NCI-H187 treated with DMSO at 0.1 percent for 48 hours (cell line): ENCODE measurements around the gene ADAMTSL3.

Experiments used
- DNase-seq: peaks from one replicate; lab custom pipeline; 2025; lab: John Stamatoyannopoulos, UW

ADAMTSL3 gene

GRCh38 chr15:83980637-83981036 is 326.7 kb downstream of the ADAMTSL3 start:
- no peak for DNase-seq

DNA sequence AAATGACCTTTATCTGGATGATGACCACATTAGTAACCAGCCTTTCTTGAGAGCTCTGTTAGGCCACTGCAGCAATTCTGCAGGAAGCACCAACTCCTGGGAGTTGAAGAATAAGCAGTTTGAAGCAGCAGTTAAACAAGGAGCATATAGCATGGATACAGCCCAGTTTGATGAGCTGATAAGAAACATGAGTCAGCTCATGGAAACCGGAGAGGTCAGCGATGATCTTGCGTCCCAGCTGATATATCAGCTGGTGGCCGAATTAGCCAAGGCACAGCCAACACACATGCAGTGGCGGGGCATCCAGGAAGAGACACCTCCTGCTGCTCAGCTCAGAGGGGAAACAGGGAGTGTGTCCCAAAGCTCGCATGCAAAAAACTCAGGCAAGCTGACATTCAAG is 328.8 kb downstream of the ADAMTSL3 start:
- DNase-seq: no peak

DNA sequence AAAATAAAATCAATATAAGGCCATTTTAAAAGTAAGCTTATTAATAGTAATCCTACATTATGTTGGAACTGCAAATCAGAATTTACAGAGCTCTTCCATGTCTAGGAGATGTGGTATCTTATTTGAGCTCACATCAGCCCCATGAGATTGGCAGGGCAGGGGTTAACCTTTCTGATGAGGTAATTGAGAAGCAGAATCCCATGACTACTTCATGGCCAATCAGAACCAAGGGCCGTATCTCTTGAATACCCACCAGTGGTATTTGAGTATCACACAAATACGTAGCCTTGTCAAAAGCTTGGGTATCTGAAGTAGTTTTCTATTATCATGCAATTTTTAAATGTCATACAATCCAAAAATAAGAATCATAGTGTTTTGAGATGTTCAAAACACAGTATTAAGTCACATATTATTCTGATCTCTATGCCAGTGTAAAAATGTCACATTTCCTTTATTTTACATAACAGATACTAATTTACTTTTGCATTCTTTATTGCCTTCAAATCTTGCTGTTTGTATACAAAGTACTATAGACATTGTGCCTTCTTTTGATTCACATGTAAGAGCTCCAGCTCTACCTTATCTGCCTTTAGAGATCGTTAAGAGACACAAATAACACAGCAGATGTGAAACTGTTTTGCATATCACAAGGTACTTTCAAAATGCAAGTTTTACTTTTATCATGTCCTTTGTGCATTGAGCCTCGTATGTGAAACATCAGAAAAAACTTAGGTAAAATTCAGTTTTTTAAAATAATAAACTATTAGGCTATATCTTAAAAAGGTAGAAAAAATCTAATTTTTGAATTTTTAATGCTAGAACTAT is 329.9 kb downstream of the ADAMTSL3 start:
- no peak for DNase-seq

- DNase-seq: no peak
Observed at GRCh38 chr15:83984601-83985000, 330.7 kb downstream of the ADAMTSL3 start.

DNA sequence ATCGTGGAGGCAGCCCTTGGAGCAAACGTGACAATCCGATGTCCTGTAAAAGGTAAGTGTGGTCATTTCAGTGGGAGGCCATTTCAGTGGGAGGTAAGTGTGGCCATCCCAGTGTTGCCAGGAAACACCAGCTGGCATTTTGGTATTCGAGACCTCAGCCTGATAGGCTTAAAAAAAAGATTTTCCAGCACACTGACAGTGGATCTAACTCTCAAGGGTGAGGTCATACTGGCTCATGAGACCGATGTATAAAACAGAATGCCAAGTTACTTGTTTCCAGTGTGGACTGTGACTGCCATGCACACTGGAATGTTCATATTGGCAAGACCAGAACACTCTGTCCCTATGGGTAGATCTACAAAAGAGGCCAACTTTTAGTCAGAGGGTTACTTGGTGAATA is 337.2 kb downstream of the ADAMTSL3 start:
- DNase-seq: no peak

- no peak for DNase-seq
Observed at GRCh38 chr15:83992324-83993031, 338.6 kb downstream of the ADAMTSL3 start.

DNA sequence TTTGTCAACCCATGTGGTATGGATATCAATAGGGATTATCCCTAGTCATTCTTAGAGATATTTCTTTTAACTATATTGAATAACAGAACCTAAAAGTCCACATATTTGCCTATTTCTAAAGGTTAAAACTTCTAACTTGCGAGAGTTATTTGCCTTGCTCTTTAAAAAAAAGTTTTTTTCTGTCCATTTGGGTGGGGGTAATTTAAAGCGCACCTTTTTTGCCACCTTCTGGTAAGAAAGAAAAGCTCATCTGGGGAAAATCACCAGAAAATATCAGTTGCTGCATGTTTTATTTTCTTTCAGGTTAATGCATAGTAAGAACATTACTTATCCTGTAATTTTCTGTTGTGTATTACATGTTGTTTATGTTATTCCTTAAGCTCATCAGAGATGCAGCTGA is 339.7 kb downstream of the ADAMTSL3 start:
- no peak for DNase-seq

DNA sequence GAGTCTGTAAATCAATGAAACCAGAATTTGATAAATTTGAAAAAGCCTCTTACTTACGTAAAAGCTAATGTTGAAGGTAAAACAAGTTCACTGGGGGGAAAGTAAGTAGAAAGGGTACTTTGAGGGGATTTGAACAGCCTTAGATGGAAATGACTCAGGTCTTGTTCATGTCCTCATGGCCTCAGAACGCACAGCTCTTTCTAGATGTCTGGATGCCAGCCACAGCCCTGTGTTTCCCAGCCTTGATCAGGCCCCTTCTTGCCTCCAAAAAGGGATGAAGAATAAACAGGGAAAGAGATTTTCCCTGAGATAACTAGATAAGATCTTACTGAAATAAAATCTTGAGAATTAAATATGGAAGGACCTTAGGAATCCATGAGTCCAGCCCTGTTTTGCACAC is 344.6 kb downstream of the ADAMTSL3 start:
- DNase-seq: no peak

- no peak for DNase-seq
Observed at GRCh38 chr15:83999396-84000135, 345.6 kb downstream of the ADAMTSL3 start.

GRCh38 chr15:84001037-84001436 is 347.1 kb downstream of the ADAMTSL3 start:
- DNase-seq: no peak

DNA sequence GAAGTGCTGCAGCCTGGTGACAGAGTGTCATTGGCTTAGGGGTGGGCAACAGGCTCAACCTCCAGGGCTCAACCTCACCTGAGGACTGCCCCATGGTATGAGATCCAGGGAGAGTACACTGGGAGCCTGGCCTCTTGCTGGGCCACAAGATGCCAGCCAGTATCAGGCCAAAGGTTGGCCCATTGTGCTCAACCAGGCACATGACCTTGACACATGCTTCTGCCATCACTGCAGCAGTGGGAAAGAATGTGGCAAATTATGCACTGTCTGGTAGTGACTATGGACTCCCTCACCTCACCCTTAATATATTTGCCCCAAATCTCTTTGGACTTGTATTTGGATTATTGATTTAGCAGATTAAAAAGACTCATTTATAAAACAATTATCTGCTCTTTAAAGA is 347.7 kb downstream of the ADAMTSL3 start:
- DNase-seq: no peak

GRCh38 chr15:84003791-84004503 is 350.0 kb downstream of the ADAMTSL3 start:
- DNase-seq: no peak

DNA sequence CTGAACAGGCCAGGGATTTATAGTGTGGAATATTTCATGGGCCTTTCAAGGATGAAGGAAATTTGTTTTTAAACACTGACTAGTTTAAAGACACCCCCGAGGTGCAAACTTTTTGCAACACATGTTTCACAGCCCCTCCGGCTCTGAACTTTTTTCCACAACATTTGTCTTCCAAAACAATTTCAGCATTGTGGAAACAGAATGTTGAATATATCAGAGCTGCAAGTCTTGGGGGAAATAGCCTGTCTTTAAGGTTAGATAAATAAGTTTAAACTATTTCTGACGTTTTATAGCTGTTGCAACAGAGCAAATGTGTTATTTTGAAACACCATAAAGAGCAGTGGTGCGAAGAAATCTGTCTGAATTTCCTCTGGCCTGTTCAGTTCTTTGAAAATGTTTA is 352.5 kb downstream of the ADAMTSL3 start:
- DNase-seq: no peak

GRCh38 chr15:84009616-84010015 is 355.7 kb downstream of the ADAMTSL3 start:
- DNase-seq: no peak

DNA sequence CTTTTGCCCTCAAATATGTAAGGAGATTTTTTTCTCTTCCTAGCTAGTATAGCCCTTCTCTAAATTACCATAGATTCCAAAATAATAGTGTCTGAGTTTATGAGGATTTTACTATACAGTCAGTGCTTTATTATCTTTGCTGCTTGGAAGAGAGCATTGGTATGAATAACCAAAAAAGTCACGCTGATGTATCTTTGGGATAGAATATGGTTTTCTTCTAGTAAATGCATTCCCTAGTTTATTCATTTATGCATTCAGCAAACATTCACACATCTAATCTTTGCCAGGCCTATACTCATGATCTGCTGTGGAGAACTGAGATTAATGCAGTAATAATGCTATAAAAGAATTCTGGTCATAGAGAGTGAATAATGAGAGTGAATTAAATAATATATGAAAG is 356.3 kb downstream of the ADAMTSL3 start:
- no peak for DNase-seq

GRCh38 chr15:84016371-84016770 is 362.4 kb downstream of the ADAMTSL3 start:
- no peak for DNase-seq

DNA sequence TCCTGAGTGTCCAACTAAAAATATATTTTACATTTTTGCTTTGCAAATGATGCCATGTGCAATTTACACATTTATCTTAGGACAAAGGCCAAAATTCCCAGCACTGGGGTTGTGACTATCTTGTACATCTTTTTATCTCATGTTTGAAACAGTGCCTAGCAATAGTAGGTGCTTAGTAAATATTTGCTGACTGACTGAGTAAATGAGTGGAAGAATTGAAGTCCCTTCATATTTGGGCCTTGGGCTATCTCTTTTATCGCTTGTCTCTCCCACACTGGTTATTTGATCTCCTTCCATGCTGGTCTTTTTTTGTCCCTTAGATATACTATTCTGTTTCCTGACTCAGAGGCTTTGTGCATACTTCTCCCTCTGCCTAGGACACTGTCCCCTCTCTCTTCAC is 368.6 kb downstream of the ADAMTSL3 start:
- DNase-seq: no peak

DNA sequence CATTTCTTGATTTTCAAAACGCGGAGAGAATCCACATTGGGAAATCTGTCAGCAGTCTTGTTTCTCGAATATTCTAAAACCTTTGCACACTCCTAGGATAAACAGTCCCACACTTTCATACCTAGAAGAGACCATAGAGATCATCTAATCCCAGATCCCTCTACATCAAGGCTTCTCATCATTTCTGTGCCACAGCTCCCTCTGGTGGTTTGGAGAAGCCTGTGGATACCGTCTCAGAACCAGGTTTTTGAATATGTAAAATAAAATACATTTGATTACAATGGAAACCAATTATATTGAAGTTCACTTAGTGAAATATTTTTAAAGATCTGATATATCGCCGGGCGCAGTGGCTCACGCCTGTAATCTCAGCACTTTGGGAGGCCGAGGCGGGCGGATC is 369.7 kb downstream of the ADAMTSL3 start:
- DNase-seq: no peak

DNA sequence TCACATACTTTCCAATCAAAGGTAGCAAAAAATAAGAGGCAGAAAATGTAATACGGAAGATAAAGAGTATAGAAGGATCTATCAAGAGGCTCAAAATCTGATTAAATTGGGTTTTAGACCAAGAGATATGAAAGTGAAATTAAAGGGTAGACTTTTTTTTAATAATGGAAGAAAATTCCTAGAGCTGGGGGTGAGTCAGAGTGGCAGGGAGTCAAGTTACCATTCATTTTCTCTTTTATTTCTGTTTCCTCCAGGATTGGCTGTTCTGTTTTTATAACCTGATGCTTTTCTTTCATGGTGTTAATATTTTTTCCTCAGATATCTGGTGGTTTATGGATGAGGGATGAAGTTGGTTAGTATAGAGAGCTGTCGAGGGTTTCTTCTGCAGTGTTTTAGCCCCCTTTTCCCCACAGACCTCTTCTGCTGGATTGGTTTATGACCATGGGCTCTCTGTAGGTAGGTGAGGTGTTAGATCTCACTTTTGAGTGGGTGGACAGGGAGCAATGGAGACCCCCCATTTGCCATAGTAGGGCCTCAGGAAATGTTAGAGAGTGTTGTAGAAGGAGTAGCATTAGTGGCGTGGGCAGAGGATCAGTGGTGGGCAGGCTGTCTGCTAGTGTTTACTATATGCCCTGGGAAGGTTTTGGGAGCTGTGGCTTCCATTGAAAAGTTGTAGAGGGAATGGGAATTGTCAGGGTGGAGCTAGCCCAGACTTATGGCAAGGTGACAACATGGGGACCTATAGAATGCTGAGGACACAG is 380.1 kb downstream of the ADAMTSL3 start:
- no peak for DNase-seq

DNA sequence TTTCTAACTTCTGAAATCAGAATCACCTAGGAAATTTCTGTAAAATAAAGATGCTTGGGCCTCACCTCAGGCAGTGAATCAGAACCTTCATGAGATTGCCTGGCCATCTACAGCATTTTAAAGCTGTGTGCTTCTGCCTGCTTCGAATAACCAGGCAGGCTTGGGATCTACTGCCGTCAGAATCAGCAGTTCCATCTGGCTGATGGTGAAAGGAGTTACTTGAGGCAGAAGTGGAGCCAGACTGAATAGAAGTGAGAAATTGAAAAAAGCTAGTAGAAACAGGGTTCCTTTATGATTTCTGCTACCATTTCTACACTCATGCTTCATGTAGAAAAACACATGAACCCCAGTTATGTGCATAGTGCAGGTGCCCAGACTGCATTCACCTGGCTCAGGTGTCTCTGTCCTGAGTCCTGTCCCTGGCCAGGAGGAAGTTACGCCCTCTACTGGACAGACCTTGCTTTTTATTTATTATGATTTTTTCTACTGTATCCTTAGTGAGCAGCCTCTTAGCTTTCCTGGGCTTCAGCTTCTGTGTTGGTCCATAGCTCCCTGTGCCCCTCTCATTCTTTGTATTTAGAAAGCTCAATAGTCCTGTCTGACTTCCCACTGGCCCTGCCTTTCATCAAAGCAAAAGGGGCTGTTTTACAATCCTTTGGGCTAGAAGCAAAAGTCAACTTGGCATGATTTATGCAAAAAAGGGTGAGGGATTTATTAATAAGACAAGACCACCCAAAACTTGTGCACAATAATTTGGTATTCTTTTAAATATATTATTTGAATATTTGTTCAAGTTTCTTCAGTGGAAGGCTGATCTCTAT is 380.9 kb downstream of the ADAMTSL3 start:
- no peak for DNase-seq

GRCh38 chr15:84035399-84035766 is 381.5 kb downstream of the ADAMTSL3 start:
- no peak for DNase-seq
